ENCODE results near the gene ACAP2. TPM values are rescaled to one million over a fixed set of nuclear protein-coding genes. Genes with fewer than 3 reads are reported as not detected.

The ACAP2 gene
- total and polyA plus RNA-seq, 12 donors = 4.5 to 54.3 (median 29.8) TPM

- intact Hi-C loops (cut with DNase I) = no loop called here
- peak in 6 of 7 donors; percentile 17 to 89 (median 40) for DNase-seq
- TF ChIP-seq POLR2A (IDR thresholded peaks at IDR 0.05) (no peak), CTCF (IDR thresholded peaks at IDR 0.05) (no peak)
- Histone ChIP-seq H3K4me1 (replicated peaks in 1 of 2) (peaks cover 0 to 26% of the 10 kb centered on the region in 2 donors), H3K27ac (peak overlapping the region in 4 of 5 donors; percentile 67 to 86 (median 78)), H3K36me3 (replicated peaks in 1 of 2) (no peaks in the 10 kb centered on the region), H3K27me3 (no peaks in the 10 kb centered on the region), H3K4me3 (no peak overlapping the region), H3K9me3 (replicated peaks in 1 of 3) (no peaks in the 10 kb centered on the region)
- WGBS, 4 donors = 48 to 76% (median 64%) methylated on average over 9 to 10 of the region's 10 CpGs
These were observed 204.2 kb downstream of the ACAP2 start for GRCh38 chr3:195238586-195239118.

GRCh38 chr3:195238081-195238571 is 204.7 kb downstream of the ACAP2 start:
- peak in 3 of 7 donors; percentile 14 to 49 (median 18) for DNase-seq
- Histone ChIP-seq H3K9me3 (replicated peaks in 1 of 3) (no peaks in the 10 kb centered on the region), H3K36me3 (replicated peaks in 1 of 2) (no peaks in the 10 kb centered on the region), H3K27ac (peak overlapping the region in 4 of 5 donors; percentile 67 to 86 (median 78)), H3K27me3 (no peaks in the 10 kb centered on the region), H3K4me1 (replicated peaks in 1 of 2) (peaks cover 0 to 26% of the 10 kb centered on the region in 2 donors), H3K4me3 (no peak overlapping the region)
- no peak for TF ChIP-seq CTCF (IDR thresholded peaks at IDR 0.05)
- no peak for TF ChIP-seq POLR2A (IDR thresholded peaks at IDR 0.05)
- 86 to 94% (median 91%) methylated on average over 12 of the region's 12 CpGs for WGBS, 4 donors
- intact Hi-C loops (cut with DNase I) = no loop called here

DNA sequence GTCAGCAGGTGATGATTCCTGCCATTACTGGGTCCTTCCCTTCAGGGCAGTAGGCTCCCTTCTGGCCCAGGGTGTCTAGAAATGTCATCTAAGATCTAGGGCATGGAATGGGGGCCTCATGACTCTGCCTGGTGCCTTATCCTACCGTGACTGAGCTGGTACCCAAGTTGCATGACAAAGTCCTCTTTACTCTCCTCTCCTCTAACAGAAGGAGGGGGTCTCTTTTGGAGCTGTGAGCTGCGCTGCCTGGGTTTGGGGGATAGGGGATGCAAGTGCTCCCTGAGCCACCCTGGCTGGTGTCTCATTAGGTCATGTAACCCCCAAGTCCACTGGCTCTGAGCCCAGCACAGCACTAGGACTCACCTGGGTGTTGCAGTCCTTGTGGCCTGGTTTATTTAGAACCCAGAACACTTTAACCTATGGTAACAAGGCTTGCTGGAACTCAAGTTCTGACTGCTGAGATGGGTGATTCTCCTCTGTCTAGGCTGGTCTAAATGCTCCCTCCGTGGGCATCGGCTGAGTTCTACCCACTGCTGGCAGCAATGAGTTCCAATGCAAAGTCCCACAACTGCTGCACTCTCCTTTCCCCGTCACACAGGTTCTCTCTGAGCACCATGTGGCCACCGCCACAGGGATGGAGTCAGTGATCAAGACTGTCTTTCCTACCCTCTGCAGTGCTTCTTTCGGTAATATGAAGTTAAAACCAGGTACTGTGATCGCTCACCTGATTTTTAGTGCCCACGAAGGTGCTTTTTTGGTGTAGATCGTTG is 205.8 kb downstream of the ACAP2 start:
- peaks cover 0 to 26% of the 10 kb centered on the region in 2 donors for H3K4me1 ChIP-seq (replicated peaks in 1 of 2)
- peak in 3 of 7 donors; percentile 5 to 50 (median 16) for DNase-seq
- TF ChIP-seq POLR2A (IDR thresholded peaks at IDR 0.05) (no peak), CTCF (IDR thresholded peaks at IDR 0.05) (no peak)
- WGBS, 4 donors = 96 to 98% (median 97%) methylated on average over 8 to 10 of the region's 10 CpGs
- H3K27me3 ChIP-seq = no peaks in the 10 kb centered on the region
- no peaks in the 10 kb centered on the region for H3K9me3 ChIP-seq (replicated peaks in 1 of 3)
- H3K36me3 ChIP-seq (replicated peaks in 1 of 2) = no peaks in the 10 kb centered on the region
- H3K27ac ChIP-seq = no peak overlapping the region
- intact Hi-C loops (cut with DNase I) = no loop called here
- H3K4me3 ChIP-seq = no peak overlapping the region

DNA sequence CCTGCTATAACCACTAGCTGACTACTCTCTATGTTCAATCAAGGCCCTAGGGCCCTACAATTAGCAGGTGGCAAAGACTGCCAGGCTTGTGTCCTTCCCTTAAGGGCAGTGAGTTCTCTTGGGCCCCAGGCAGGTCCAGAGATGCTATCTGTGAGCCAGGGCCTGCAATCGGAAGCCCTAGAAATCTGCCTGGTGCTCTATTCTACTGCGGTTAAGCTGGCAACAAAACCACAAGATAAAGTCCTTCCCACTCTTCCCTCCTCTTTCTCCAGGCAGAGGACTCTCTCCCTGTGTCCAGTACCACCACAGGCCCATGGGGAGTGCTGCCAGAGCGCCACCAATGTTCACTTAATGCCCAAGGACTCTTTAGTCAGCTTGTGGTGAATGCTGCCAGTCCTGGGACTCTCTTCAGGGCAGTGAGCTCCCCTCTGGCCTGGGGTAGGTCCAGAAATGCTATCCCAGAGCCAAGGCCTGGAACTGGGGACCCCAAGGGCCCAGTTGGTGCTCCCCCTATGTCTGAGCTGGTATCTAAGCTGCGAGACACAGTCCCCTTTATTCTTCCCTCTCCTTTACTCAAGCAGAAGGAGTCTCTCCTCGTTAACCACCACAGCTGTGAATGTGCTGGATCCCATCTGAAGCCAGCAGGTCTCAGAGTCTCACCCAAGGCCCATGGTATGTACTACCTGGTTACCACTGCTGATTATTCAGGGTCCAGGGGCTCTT is 206.6 kb downstream of the ACAP2 start:
- H3K4me3 ChIP-seq = no peak overlapping the region
- WGBS, 4 donors = 97 to 100% (median 98%) methylated on average over 5 of the region's 5 CpGs
- no peaks in the 10 kb centered on the region for H3K27me3 ChIP-seq
- intact Hi-C loops (cut with DNase I) = no loop called here
- peaks cover 0 to 26% of the 10 kb centered on the region in 2 donors for H3K4me1 ChIP-seq (replicated peaks in 1 of 2)
- DNase-seq = peak in 4 of 7 donors; percentile 4 to 56 (median 10)
- TF ChIP-seq CTCF (IDR thresholded peaks at IDR 0.05) (no peak), POLR2A (IDR thresholded peaks at IDR 0.05) (no peak)
- H3K9me3 ChIP-seq (replicated peaks in 1 of 3) = no peaks in the 10 kb centered on the region
- no peaks in the 10 kb centered on the region for H3K36me3 ChIP-seq (replicated peaks in 1 of 2)
- no peak overlapping the region for H3K27ac ChIP-seq
